AG09319 (cell line): ENCODE data around the gene SPEG.

Source experiments
- DNase-seq: peaks from one replicate; pipeline ENCODE4 v3.0.0-alpha.2; 2010; ENCODE audit warnings: low read depth; ENCODE audit errors: extremely low read depth
- TF ChIP-seq, protein P1 (sequence below): IDR thresholded peaks from 2 replicates; pipeline ENCODE4 v1.5.1; 2011; ENCODE audit warnings: low read depth, mild to moderate bottlenecking, inconsistent platforms, low read length, moderate library complexity

The SPEG gene

DNA sequence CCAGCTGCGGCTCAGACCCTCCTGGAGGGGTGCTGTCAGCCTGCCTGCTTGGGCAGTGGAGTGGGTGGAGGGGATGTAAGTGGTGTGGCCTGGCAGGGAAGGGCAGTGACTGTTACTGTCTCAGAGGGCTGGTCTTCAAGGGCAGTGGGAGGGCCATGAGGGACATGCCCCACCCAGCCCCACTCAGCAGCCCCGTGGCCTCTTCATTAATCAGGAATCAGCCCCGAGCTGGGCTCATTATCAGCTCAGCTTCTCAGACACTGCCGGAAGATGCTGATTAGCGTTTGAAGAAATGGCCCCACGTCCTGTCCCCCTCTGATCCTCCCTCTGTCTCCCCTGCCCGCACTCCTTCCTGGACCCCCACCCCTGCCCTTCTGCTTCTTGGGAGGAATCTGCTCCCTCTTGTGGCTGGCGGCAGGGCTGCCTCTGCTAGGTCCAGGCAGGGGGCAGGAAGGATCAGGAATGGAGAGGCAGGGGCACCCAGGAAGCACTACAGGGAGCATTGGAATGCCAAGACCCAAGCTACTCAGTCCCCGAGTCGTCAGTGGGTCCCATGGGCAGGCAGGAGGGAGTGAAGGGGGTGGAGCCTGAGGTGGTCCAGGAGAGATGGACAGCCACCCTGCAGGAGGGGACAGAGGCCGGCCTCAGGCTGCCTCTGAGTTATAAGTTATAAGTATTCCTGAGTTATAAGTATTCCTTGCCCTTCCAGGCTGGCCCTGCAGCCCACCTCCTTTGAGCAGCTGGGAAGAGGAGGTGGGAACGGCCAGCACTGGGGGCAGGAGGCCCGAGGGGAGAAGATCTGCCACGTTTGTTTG, 86.6 kb downstream of the SPEG start:
- no peak for DNase-seq
- TF ChIP-seq, protein P1, sequence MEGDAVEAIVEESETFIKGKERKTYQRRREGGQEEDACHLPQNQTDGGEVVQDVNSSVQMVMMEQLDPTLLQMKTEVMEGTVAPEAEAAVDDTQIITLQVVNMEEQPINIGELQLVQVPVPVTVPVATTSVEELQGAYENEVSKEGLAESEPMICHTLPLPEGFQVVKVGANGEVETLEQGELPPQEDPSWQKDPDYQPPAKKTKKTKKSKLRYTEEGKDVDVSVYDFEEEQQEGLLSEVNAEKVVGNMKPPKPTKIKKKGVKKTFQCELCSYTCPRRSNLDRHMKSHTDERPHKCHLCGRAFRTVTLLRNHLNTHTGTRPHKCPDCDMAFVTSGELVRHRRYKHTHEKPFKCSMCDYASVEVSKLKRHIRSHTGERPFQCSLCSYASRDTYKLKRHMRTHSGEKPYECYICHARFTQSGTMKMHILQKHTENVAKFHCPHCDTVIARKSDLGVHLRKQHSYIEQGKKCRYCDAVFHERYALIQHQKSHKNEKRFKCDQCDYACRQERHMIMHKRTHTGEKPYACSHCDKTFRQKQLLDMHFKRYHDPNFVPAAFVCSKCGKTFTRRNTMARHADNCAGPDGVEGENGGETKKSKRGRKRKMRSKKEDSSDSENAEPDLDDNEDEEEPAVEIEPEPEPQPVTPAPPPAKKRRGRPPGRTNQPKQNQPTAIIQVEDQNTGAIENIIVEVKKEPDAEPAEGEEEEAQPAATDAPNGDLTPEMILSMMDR: peak; percentile 91

DNA sequence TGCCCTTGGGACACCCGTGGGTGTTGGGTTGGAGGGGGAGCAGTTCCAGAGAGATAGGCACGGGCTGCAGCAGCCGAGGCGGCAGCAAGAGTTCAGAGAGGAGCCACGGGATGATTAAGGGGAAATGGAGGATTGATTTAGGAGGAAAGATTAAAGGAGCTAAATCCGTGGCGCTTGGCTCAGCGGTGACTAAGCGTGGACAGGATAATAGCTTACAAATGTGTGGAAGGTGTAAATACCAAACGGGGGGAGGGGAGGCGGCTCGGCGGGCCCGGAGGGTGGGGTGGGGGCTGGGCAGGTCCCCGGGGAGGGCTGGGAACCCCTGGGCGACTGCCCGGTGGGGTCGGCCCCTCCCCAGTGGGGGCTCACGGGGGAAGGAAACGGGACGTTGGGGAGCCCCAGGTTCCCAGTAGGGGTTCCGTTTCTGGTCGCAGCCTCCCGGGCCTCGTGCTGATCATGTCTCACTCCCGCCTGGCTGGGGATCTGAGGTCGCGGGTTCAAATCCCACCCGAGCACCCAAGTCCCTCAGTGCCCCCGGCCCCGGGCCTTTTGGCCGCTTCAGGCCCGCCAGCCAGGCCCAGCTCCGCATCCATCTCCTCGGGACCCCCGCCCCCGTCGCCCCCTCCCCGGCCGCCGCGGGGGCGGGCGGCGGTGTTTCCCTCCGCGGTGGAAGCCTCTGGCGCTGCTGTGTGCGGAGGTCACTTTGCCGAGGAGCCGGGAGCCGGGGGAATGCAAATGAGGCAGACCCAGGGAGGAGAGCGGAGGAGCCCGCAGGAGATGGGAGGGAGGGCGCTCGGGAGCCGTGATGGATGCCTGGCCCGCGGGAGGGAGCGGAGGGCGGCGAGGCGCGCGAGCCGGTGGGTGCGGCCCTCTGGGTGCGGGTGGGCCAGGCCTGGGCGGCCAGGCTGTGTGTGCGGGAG, 87.7 kb downstream of the SPEG start:
- peak; percentile 37 for DNase-seq
- TF ChIP-seq, protein P1: no peak

DNA sequence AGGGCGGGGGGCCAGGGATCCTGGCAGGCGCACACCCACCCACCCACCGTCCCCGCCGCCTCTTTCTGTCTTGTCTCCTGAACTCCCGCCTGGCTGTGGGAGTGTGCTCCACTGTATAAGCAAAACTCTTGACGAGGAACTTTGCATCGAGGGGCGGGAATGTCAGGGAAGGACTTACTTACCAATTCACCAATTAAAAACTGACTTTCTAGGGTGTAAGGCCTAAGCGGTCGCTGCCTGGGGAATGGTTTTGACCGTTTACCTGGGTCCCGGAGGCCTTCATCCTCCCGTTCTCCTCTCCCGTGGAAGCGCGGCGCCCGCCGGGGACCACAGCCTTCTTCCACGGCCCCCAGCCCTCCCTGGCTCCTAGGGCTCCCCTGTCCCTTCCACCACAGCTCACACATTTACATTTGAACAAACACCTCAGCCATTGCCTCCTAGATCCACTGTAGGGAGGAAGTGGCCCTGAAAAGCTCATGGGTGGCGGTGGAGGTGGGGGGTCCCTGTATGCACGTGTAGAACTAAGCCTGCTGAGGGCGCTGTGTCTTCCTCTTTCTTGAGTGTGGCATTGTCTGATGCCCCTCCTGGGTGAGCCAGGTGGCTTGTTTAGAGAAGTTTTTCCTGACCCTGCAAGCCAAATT, 88.5 kb downstream of the SPEG start:
- no peak for DNase-seq
- TF ChIP-seq, protein P1: no peak

DNA sequence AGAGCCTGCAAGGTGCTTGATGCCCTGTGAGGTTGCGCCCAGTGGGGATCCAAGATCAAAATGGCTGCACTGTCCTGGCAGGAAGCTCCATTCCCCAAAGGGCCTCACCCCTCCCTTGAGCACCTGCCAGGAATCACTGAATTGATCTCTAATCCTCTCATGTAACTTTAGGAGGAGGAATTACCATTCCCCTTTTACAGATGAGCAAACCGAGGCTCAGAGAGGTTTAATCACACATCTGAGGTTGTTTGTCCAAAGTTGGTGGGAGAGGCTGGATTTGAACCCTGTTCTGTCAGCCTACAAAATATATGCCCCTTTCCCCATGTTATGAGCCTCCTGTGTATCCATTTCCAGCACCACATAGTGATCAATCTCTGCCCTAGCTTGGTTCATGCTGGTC, 90.2 kb downstream of the SPEG start:
- TF ChIP-seq, protein P1: no peak
- no peak for DNase-seq

DNA sequence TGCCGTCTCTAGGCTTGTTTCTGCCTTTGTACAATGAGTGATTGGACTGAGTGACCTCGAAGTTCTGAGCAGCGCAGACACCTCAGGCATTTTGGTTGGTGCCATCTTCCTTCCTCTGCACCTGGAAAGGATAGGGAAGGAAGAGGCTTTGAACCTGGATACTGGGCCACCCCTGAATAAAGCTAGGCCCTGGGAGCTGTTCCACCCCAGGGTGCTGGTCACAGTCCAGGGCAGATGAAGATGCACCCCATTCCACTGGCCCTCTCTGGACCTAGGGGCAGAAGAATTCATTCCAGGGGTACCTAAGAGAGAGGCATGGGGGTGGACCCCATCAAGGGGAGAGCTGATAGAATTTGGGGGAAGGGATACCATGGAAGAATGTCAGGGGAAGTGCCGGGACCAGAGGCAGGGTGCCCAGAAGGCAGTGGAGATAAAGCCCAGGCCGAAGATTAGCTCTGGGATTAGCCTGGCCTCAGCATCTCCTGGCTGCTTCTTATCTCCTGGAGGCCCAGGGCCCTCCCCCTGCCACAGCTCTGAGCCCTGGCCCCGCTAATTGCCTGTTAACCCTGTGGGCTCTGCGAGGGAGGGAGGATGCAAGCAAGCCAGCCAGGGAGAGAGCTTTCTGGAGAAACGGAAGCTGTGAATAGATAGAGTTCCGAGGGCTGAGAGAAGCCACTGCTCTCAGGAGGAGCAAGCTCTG, 91.0 kb downstream of the SPEG start:
- TF ChIP-seq, protein P1: no peak
- no peak for DNase-seq

DNA sequence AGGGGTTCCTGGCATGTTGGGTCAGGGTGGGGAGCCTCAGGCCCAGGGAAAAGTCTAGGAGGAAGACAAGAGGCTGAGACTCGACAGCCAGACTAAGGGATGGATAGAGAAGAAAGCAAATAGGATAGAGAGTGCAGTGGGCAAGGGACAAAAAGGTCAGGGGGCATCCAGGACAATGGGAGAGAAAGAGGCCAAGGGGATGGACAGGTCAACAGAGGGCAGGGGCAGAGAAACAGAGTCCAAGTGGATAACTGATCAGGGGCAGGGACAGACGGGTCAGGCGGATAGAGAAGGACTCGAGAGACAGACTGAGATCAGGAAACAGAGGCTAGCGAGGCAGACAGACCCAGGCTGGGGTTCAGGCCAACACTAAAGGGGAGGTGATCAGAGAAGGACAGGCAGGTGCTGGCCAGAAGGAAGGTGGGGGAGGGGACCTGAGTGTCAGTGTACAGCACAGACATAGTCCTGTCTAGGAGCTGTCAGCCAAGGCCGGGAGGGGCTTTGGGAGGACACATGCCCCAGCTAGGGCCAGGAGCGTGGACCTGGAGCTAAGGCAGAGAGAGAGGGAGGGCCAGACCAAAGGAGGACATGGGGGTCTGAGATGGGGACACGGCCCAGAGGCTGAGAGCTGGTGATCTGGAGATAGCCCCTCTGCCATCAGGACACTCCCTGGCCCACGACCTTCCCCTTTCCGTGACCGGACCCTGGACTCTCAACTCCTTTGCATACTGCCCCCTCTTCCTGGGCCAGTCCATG, 91.9 kb downstream of the SPEG start:
- DNase-seq: no peak
- TF ChIP-seq, protein P1: no peak
